Fibroblast of the aortic adventitia (primary cell): ENCODE results near the gene PIGA. TPM values are rescaled to one million over a fixed set of nuclear protein-coding genes. Genes with fewer than 3 reads are reported as not detected.

Experiments
- DNase-seq: peaks from one replicate; pipeline ENCODE4 v3.0.0-alpha.2; 2010; ENCODE audit warnings: low read depth
- H3K4me3 ChIP-seq: 2 replicates; pipeline ENCODE4 v1.5.1; 2011; ENCODE audit warnings: low read depth, mild to moderate bottlenecking, control low read depth, low read length, moderate library complexity
- CTCF ChIP-seq: IDR thresholded peaks from 2 replicates; pipeline ENCODE4 v1.5.1; 2011; ENCODE audit warnings: mild to moderate bottlenecking, low read length, control low read depth, inconsistent platforms; ENCODE audit not compliant: insufficient read depth
- total RNA-seq: library from RNA; depleted of rRNA; stranded (reverse); fragments of >200 nt; gene quantifications from 2 replicates; pipeline ENCODE4 v1.2.3, GENCODE V29; 2012; ENCODE audit warnings: low replicate concordance

The PIGA gene
- total RNA-seq, 1 donor, result 10.5 TPM

- H3K4me3 ChIP-seq, result no peak overlapping the region
- DNase-seq, result no peak
- no peak for TF ChIP-seq CTCF
Measured at GRCh38 chrX:15345976-15346375, 10.7 kb upstream of the PIGA start.

- TF ChIP-seq CTCF, result no peak
- H3K4me3 ChIP-seq, result no peak overlapping the region
- DNase-seq, result no peak
Measured at GRCh38 chrX:15344106-15344505, 8.8 kb upstream of the PIGA start.

GRCh38 chrX:15343075-15343476, 7.8 kb upstream of the PIGA start:
- TF ChIP-seq CTCF, result no peak
- H3K4me3 ChIP-seq, result no peak overlapping the region
- DNase-seq, result peak; percentile 85

GRCh38 chrX:15340867-15341266, 5.5 kb upstream of the PIGA start:
- TF ChIP-seq CTCF, result no peak
- H3K4me3 ChIP-seq, result no peak overlapping the region
- no peak for DNase-seq

- peak; percentile 70 for DNase-seq
- peak overlapping the region; percentile 53 for H3K4me3 ChIP-seq
- TF ChIP-seq CTCF, result no peak
Measured at GRCh38 chrX:15336023-15336413, 695 bp upstream of the PIGA start.

- peak; percentile 26 for DNase-seq
- no peak for TF ChIP-seq CTCF
- peak overlapping the region; percentile 75 for H3K4me3 ChIP-seq
Measured at GRCh38 chrX:15334561-15334960, 762 bp downstream of the PIGA start.

GRCh38 chrX:15328821-15329220, 6.5 kb downstream of the PIGA start:
- DNase-seq, result peak; percentile 13
- no peak overlapping the region for H3K4me3 ChIP-seq
- no peak for TF ChIP-seq CTCF
